ENCODE measurements around the gene ZFR.

The ZFR gene

DNA sequence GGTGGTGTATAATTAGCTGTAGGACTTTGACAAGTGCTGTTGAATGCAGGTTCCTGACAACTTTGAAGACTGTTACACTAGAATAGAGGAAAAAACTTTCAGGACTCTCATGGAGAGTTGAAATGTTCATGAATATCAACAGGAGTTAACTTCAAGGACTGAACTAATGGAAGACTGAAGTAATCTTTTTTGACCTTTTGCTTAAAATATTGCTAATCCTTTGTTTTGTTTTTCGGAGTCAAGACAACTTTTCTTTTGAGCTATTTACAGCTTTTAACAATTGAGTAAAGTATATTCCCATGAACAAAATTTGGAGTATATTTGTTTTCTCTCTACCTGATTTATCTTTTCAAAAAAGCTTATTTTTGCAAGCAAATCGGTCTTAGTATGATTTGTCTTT lies 97.7 kb downstream of the ZFR start:
- Histone ChIP-seq H3K4me1 (ENCODE audit: control insufficient read depth, insufficient read depth, low read length) (no peaks in the 10 kb centered on the region), H3K27me3 (ENCODE audit: control insufficient read depth, insufficient read depth, low read length, poor library complexity, severe bottlenecking) (no peaks in the 10 kb centered on the region), H3K4me3 (ENCODE audit: insufficient read depth, low read depth, low read length) (no peak overlapping the region), H3K27ac (ENCODE audit: insufficient read depth, low read depth, low read length, poor library complexity, severe bottlenecking) (no peak overlapping the region), H3K36me3 (ENCODE audit: control insufficient read depth, insufficient read depth, low read length) (no peaks in the 10 kb centered on the region), H3K9me3 (ENCODE audit: control insufficient read depth, low read length) (no peaks in the 10 kb centered on the region)
- WGBS, 2 experiments = 97% methylated on average over 2 of the region's 2 CpGs; no CpG with 5 or more reads in 1 of the 2 experiments

DNA sequence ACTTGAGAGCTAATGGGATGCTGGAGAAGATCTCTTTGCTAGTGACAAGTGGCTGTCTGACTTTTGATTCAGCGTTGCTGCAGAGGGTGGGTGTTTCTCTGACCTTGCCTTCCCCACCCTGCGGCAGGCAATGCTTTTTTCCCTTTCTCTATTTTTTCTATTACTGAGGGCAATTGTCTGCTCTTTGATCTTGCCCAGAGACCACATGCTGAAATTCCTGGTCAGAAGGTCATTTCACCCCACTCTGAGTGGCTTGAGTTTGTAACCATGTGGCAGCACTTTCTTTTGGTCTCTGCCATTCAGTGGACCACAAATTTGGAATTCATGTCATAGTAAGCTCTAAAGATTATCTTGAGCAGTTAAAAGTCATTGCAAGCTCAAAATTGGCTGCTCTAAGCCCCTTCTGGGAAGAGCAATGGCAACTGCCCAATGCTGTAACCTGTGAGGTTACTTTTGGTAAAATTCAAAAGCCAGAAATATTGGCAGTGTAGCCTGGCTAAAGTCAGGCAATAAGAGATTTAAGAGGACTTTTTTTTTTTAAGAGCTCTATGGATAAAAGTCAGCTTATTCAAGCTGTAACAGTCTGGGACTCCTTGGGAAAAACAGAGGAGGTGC lies 101.4 kb downstream of the ZFR start:
- Histone ChIP-seq H3K9me3 (ENCODE audit: control insufficient read depth, low read length) (no peaks in the 10 kb centered on the region), H3K27me3 (ENCODE audit: control insufficient read depth, insufficient read depth, low read length, poor library complexity, severe bottlenecking) (no peaks in the 10 kb centered on the region), H3K4me3 (ENCODE audit: insufficient read depth, low read depth, low read length) (no peak overlapping the region), H3K27ac (ENCODE audit: insufficient read depth, low read depth, low read length, poor library complexity, severe bottlenecking) (no peak overlapping the region), H3K36me3 (ENCODE audit: control insufficient read depth, insufficient read depth, low read length) (no peaks in the 10 kb centered on the region), H3K4me1 (ENCODE audit: control insufficient read depth, insufficient read depth, low read length) (no peaks in the 10 kb centered on the region)
- WGBS, 2 experiments = 91 to 97% methylated on average over 2 of the region's 2 CpGs

DNA sequence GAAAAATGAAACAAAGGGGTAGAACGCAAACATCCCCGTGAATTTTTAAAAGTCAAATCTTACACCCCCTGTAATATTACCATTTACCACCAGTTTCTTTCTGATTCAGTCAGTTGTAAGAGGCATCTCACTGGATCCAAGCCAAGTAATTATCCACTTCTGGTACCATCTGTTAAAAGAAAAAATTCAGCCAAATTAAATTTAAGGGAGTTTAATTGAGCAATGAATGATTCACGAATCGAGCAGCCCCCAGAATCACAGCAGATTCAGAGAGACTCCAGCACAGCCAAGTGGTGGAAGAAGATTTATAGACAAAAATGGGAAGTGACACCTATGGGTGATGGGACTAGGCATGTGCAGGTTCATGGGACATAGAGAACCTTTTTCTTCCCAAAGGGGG lies 101.9 kb downstream of the ZFR start:
- 93 to 94% methylated on average over 4 of the region's 4 CpGs for WGBS, 2 experiments
- Histone ChIP-seq H3K9me3 (ENCODE audit: control insufficient read depth, low read length) (no peaks in the 10 kb centered on the region), H3K27me3 (ENCODE audit: control insufficient read depth, insufficient read depth, low read length, poor library complexity, severe bottlenecking) (no peaks in the 10 kb centered on the region), H3K4me3 (ENCODE audit: insufficient read depth, low read depth, low read length) (no peak overlapping the region), H3K27ac (ENCODE audit: insufficient read depth, low read depth, low read length, poor library complexity, severe bottlenecking) (no peak overlapping the region), H3K36me3 (ENCODE audit: control insufficient read depth, insufficient read depth, low read length) (no peaks in the 10 kb centered on the region), H3K4me1 (ENCODE audit: control insufficient read depth, insufficient read depth, low read length) (no peaks in the 10 kb centered on the region)

DNA sequence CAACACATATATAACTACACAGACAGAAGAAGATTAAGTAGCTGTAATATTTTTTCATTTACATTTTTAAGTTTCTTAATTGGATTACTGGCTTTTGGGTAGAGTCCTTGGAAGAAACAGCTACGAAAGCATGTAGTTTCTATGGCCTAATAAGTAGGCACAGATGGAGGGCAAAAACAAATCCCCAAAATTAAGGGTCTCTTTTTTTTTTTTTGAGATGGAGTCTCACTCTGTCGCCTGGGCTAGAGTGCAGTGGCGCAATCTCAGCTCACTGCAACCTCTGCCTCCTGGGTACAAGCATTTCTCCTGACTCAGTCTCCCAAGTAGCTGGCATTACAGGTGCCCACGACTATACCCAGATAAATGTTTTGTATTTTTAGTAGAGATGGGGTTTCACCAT lies 104.7 kb downstream of the ZFR start:
- H3K27me3 ChIP-seq (ENCODE audit: control insufficient read depth, insufficient read depth, low read length, poor library complexity, severe bottlenecking) = no peaks in the 10 kb centered on the region
- H3K27ac ChIP-seq (ENCODE audit: insufficient read depth, low read depth, low read length, poor library complexity, severe bottlenecking) = no peak overlapping the region
- no peaks in the 10 kb centered on the region for H3K4me1 ChIP-seq (ENCODE audit: control insufficient read depth, insufficient read depth, low read length)
- H3K36me3 ChIP-seq (ENCODE audit: control insufficient read depth, insufficient read depth, low read length) = no peaks in the 10 kb centered on the region
- no peak overlapping the region for H3K4me3 ChIP-seq (ENCODE audit: insufficient read depth, low read depth, low read length)
- no peaks in the 10 kb centered on the region for H3K9me3 ChIP-seq (ENCODE audit: control insufficient read depth, low read length)
- 82 to 92% methylated on average over 4 of the region's 4 CpGs for WGBS, 2 experiments

DNA sequence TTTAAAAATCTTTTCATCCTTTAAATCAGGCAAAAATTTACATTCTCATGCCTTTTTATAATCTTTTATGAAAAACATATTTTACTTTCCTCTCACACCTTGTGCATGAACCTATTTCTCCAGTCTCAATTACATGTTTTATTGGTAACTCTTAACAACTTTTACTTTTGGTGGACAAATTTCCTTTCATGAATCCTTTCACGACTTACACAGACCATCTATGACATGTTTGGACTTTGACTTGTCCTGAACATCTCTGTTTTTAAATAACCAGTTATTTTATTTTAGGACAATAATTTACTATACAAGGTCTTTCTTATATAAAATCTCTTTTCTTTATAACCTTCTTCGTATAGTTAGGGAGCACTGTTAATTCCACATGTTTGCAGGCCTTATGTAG lies 105.3 kb downstream of the ZFR start:
- Histone ChIP-seq H3K27me3 (ENCODE audit: control insufficient read depth, insufficient read depth, low read length, poor library complexity, severe bottlenecking) (no peaks in the 10 kb centered on the region), H3K36me3 (ENCODE audit: control insufficient read depth, insufficient read depth, low read length) (no peaks in the 10 kb centered on the region), H3K4me3 (ENCODE audit: insufficient read depth, low read depth, low read length) (no peak overlapping the region), H3K27ac (ENCODE audit: insufficient read depth, low read depth, low read length, poor library complexity, severe bottlenecking) (no peak overlapping the region), H3K9me3 (ENCODE audit: control insufficient read depth, low read length) (no peaks in the 10 kb centered on the region), H3K4me1 (ENCODE audit: control insufficient read depth, insufficient read depth, low read length) (no peaks in the 10 kb centered on the region)
- 50 to 75% methylated on average over 1 to 2 of the region's 2 CpGs for WGBS, 2 experiments

DNA sequence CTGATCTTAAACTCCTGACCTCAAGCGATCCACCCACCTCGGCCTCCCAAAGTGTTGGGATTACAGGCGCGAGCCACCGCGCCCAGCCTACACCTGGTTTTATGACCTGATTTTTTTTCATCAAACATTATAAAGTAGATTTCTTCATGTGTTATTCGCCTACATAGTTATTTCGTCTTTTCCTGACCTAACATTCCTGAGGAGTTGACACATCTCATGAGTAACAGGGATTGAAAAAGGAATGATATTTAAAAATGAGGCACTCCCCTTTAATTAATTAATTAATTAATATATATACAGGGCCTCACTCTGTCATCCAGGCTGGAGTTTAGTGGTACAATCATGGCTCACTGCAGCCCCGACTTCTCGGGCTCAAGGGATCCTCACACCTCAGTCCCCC lies 111.6 kb downstream of the ZFR start:
- WGBS, 2 experiments = 93 to 97% methylated on average over 8 to 10 of the region's 10 CpGs
- H3K36me3 ChIP-seq (ENCODE audit: control insufficient read depth, insufficient read depth, low read length) = no peaks in the 10 kb centered on the region

DNA sequence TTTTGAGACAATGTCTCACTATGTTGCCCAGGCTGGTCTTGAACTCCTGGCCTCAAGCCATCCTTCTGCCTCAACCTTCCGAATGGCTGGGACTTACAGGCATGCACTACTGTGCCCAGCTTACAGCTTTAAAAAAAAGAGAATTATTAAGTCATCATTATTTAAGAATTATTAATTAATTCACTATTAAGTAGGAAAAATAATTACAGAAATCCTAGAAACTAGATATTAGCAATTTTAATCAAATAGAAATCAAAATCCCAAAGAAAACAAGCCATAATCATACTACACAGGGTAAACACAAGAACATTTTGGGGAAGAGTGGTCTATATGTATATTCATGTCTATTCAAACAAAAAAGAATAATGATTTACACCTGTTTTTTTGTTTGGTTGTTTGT lies 112.2 kb downstream of the ZFR start:
- no peak overlapping the region for H3K27ac ChIP-seq (ENCODE audit: insufficient read depth, low read depth, low read length, poor library complexity, severe bottlenecking)
- H3K9me3 ChIP-seq (ENCODE audit: control insufficient read depth, low read length) = no peaks in the 10 kb centered on the region
- WGBS, 2 experiments = 100% methylated on average over 1 of the region's 1 CpG
- no peaks in the 10 kb centered on the region for H3K36me3 ChIP-seq (ENCODE audit: control insufficient read depth, insufficient read depth, low read length)
- no peaks in the 10 kb centered on the region for H3K27me3 ChIP-seq (ENCODE audit: control insufficient read depth, insufficient read depth, low read length, poor library complexity, severe bottlenecking)
- H3K4me1 ChIP-seq (ENCODE audit: control insufficient read depth, insufficient read depth, low read length) = no peaks in the 10 kb centered on the region
- H3K4me3 ChIP-seq (ENCODE audit: insufficient read depth, low read depth, low read length) = no peak overlapping the region

More for the DNA sequence above, 111.6 kb downstream of the ZFR start:
- H3K4me3 ChIP-seq (ENCODE audit: insufficient read depth, low read depth, low read length) = no peak overlapping the region
- H3K9me3 ChIP-seq (ENCODE audit: control insufficient read depth, low read length) = no peaks in the 10 kb centered on the region
- H3K27me3 ChIP-seq (ENCODE audit: control insufficient read depth, insufficient read depth, low read length, poor library complexity, severe bottlenecking) = no peaks in the 10 kb centered on the region
- H3K27ac ChIP-seq (ENCODE audit: insufficient read depth, low read depth, low read length, poor library complexity, severe bottlenecking) = no peak overlapping the region
- no peaks in the 10 kb centered on the region for H3K4me1 ChIP-seq (ENCODE audit: control insufficient read depth, insufficient read depth, low read length)

DNA sequence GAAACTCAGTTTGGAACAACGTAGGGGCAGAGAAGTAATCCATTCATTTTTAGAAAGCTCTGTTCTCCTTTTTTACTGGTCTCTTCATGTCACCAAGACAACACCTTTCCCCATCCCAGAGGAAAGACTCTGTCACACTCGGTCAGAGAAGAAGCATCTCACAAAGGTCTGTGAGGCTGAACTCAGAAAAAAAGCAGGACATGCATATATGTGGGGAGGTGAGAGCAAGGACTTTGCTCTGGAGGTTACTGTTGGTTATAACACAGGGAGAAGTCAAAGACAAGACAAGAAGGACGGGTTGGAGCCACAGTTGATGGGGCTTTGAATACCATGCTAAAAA lies 112.6 kb downstream of the ZFR start:
- H3K27ac ChIP-seq (ENCODE audit: insufficient read depth, low read depth, low read length, poor library complexity, severe bottlenecking) = no peak overlapping the region
- no peak overlapping the region for H3K4me3 ChIP-seq (ENCODE audit: insufficient read depth, low read depth, low read length)
- H3K4me1 ChIP-seq (ENCODE audit: control insufficient read depth, insufficient read depth, low read length) = no peaks in the 10 kb centered on the region
- H3K27me3 ChIP-seq (ENCODE audit: control insufficient read depth, insufficient read depth, low read length, poor library complexity, severe bottlenecking) = no peaks in the 10 kb centered on the region
- no peaks in the 10 kb centered on the region for H3K36me3 ChIP-seq (ENCODE audit: control insufficient read depth, insufficient read depth, low read length)
- H3K9me3 ChIP-seq (ENCODE audit: control insufficient read depth, low read length) = no peaks in the 10 kb centered on the region
- WGBS, 2 experiments = 83 to 90% methylated on average over 3 of the region's 3 CpGs

DNA sequence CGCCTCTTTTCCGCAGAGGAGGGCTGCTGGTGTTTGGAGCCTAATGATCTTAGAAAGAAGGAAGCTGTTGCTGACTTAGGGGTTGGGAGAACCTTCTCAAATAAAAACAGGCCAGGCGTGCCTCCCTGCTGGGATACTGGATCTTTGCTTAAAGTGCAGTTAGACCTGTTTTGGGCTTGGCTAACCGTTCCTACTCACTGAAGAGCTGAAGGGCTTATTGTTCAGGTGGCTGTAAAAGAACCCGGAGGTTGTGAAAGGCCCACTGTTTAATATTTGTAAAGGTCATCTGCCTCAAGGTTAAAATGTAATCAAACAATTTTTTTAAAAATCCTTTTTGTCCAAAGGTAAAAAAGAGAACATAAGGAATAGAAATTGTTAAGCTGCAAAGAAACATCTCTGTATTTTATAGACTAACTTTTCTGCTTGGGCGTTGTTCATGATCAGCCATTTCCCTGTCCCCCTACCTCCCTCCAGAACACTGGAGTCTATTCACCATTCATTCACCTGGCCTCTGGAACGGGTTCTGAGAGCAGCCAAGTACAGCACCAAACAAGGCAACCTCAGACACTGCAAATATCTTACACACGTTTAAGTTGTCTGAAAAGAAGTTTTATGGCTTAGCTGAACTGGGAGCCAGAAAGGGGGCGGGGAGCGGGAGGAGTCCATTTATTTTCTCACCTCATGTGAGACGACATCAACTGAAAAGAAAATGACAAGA lies 113.2 kb downstream of the ZFR start:
- Histone ChIP-seq H3K9me3 (ENCODE audit: control insufficient read depth, low read length) (no peaks in the 10 kb centered on the region), H3K4me3 (ENCODE audit: insufficient read depth, low read depth, low read length) (no peak overlapping the region), H3K36me3 (ENCODE audit: control insufficient read depth, insufficient read depth, low read length) (no peaks in the 10 kb centered on the region), H3K27ac (ENCODE audit: insufficient read depth, low read depth, low read length, poor library complexity, severe bottlenecking) (no peak overlapping the region), H3K4me1 (ENCODE audit: control insufficient read depth, insufficient read depth, low read length) (no peaks in the 10 kb centered on the region), H3K27me3 (ENCODE audit: control insufficient read depth, insufficient read depth, low read length, poor library complexity, severe bottlenecking) (no peaks in the 10 kb centered on the region)
- WGBS, 2 experiments = 79 to 84% methylated on average over 11 of the region's 11 CpGs

DNA sequence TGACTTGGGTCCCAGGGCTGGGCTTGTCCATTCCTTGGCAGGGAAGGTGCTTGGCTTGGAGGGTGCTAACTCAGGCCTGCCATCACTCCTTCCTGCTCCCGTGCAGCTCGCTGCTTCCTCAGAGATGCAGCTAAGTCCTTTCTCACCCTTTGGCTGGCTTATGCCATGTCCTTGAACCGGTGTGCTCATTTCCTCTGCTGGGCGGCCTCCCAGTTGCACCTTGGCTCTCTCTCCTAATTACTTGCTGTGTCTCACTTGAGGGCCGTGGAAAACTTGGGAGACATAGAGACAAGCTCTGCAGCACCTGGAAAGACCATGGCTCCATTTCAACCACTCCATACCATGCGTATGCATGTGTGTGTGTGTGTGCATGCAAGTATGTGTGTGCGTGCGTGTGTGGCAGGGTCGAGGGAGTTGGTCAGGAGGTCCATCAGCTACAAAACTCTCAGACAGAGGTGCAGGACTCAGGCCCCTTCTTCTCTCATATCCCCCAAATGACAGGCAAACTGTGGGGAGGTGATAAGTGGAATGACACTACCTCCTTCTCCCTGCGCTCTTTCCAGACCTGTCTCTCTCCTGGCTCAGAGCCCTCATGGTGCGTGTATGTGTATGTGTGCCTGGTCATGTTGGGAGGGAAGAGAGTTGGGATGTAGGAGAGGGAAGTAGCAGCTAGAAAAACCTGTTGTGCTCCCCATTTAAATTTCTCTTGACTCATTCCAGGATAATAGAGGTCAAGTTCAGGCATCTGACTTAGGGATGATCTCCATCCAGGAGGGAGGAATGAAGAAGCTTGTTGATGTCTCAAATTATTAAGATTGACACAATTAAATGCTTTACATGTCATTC lies 114.2 kb downstream of the ZFR start:
- Histone ChIP-seq H3K9me3 (ENCODE audit: control insufficient read depth, low read length) (no peaks in the 10 kb centered on the region), H3K4me3 (ENCODE audit: insufficient read depth, low read depth, low read length) (no peak overlapping the region), H3K27me3 (ENCODE audit: control insufficient read depth, insufficient read depth, low read length, poor library complexity, severe bottlenecking) (no peaks in the 10 kb centered on the region), H3K4me1 (ENCODE audit: control insufficient read depth, insufficient read depth, low read length) (no peaks in the 10 kb centered on the region), H3K27ac (ENCODE audit: insufficient read depth, low read depth, low read length, poor library complexity, severe bottlenecking) (no peak overlapping the region), H3K36me3 (ENCODE audit: control insufficient read depth, insufficient read depth, low read length) (no peaks in the 10 kb centered on the region)
- WGBS, 2 experiments = 87 to 90% methylated on average over 10 of the region's 11 CpGs
